ENCODE results near the gene NABP1.
"Not testable (repeated sequence)": the region's sequence is repeated elsewhere in the genome, so short reads cannot be mapped to it uniquely, and the experiment has no call there.

NABP1 gene, protein sequence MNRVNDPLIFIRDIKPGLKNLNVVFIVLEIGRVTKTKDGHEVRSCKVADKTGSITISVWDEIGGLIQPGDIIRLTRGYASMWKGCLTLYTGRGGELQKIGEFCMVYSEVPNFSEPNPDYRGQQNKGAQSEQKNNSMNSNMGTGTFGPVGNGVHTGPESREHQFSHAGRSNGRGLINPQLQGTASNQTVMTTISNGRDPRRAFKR

DNA sequence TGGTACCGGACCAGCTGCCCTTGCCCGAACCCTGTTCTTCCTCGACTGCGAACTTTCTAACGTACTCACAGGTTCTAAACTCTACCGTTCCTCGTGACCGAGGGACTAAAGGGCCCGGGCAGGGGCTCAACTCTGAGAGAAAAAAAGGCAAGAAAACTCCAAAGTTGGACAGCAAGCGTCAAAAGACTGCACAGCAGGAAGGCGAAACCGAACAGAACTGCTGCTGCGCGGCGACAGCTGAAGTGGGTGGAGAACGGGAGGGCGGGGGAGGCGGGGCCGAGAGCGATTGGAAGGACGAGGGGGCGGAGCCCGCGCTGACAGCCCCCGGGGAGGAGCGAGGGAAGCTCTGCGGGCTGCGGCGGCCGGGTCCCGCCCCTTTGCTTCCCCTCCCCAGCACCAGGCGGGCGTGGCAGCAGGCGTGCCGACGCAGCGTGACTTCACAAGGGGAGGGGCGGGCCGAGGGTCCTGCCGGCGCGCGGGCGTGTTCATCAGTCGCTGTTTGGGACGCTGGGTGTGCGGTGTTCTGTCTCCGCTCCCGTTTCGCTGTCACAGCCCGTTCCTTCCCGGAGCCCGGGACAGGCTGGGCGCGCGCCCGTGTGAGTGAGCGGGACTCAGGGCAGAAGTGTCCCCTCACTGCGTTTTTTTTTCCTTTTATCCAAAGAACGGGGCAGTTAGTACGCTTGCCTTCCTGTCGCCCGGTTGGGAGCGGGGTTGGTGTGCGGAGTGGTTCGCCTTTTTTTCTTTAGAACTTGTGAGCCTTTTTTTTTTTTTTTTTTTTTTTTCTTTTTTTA is at the start of gene NABP1:
Gene NABP1 (plus strand): TSS at position 491 of the 791 bp plus-strand sequence. CDS start 479 bp downstream, outside the sequence.
- peak; percentile 76 for DNase-seq (ENCODE audit: low read depth)

DNA sequence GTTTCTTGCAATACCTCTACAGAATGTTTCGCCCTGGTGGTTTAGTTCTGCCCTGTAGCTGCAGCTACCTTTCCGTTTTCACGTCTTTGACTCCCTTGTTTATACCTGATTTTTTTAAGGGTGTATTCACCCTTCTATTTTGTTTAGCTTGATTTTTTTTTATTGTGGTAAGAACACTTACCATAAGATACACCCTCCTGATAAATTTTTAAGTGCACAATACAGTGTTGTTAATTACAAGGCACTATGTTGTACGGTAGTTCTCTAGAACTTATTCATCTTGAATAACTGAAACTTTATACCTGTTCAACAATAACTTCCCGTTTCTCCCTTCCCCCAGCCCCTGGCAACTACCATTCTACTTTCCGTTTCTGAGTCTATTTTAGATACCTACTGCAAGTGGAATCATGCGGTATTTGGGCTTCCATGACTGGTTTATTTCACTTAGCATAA is 48.9 kb upstream of the NABP1 start:
- no peak for DNase-seq (ENCODE audit: low read depth)

DNA sequence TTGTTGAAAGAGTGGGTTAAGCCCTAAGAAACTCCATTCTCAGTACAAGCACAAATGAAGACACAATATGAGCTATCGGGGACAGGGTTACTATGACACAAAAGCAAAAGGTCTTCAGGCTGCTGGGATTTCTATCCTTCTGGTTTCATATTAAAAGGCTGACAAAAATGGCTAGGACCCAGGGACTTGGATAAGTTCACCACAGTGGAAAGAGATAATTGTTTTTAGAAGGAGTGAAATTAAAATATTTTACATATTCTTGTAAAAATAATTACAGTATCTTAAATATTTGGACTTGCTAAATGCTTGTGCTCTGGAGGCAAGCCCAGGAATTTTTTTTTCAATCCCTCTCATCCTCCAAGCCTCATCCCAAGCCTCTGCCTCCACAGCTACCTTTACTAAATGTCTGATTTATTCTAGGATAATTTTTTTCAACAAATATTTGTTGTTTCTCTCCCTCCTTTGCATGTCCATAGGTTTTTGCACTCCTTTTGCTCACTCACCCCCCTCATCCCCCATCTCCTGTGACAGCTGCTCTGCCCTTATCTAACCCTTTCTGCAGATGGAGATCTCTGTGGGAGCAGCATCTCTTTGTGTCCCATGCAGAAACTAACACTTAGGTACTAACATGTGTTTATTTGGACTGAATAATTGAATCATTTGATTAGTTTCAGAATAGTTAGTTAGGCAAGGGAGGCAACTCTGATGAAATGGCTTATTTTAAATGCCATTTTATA is 47.8 kb upstream of the NABP1 start:
- DNase-seq (ENCODE audit: low read depth) = no peak

DNA sequence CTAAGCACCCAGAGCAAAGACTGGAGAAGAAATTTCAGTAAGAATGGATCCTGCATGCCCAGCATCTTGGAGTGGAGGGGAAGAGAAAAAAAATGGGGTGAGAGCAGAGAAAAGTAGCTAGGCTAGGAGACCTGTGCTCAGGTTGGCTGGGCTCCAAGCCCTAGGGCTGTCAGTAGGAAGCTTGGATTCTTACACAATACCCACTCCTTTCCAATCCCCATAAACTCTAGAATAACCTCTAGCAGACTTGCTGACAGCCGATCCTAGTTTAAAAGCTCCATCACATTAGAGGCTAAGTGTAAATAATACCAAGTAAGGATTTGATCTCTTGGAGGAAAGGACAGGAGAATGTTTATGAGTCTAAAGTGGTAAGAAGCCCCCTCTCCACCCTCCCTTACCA is 46.2 kb upstream of the NABP1 start:
- peak; percentile 42 for DNase-seq (ENCODE audit: low read depth)

DNA sequence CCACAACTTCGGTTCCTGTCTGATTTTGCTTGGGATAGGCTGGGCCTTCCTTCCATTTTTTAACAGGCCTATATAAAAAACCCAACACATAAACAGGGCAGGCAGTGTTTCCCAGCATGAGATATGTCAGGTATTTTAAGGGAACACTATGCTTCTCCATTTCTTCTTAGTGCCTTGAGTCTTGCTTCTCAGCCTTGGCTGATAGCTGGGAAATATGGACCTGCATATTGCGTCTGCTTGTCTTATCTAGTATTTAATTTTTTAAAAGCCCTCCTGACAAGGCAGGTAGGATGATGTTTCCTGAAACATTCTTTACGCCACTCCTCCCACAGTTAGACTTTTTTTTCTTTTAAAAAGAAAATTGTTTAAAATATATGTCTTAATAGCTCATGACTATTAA is 45.5 kb upstream of the NABP1 start:
- DNase-seq (ENCODE audit: low read depth) = no peak

DNA sequence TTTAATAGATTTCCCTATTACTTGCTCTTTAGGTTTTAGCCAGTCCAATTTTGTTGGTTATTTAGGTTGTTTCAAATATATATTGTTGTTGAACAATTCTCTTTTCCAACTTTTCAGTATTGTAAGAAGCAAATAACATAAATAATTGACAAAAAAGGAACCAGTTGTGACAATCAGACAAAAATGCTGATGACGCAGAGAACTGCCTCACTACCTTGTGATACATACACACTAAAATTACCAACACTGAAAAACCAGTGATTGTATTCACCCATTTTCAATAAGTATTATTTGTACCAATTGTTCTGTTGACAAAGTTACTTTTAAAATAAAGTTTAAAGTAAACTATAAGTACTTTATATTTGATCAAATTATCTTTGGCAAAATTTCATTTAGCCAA is 43.1 kb upstream of the NABP1 start:
- DNase-seq (ENCODE audit: low read depth) = no peak

DNA sequence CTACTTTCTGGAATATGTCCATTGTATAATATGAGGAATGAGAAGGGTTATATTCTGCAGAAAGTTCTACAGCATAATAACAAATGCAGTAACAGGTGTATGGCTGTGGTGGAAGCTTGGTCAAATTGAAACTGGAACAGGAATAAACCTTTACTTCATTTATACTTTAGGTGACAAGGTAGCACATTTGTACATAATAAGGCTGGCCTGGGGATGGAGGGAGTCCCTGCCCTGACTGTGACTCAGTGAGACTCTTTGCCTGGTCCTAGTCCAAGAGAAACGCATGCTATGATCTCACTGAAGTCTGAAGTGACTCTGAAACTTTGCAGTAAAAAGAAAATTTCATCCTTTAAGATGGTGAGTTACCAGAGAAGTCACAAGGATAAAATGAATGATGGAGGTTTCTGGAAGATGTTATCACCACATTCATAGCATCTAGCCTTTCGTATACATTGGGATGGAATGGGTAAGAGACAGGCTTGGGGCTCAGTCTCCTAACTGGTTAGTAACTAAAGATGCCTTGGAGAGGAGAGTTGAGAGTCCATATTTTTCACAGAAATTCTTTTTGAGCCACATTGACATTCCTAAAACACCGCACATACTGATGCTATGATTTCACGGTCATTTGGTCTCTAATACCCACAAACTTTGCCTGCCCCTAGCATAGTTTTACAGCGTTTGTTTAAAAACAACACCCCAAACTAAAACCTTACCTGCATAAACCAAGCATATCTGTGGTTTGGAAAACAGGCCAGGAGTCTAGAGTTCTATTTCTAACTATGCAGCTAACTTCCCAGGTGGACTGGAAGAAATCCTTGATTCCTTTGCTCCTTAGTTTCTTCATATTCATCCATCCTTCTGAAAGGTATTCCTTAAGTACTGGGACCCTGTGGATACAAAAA is 42.4 kb upstream of the NABP1 start:
- DNase-seq (ENCODE audit: low read depth) = peak; percentile 85

DNA sequence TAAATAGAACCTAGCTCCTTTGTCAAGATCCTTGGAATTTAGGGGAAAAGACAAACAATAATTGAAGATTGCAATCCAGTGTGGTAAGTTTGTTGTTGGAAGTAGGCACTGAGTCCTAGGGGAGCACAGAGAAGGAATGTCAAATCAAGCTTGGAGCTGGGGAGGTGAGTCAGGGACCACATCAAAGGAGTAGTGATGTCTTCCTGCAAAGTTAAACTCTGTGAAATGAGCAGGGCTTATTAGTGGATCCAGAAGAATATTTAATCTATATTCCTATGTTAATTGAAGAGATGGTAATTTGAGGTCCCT is 41.7 kb upstream of the NABP1 start:
- DNase-seq (ENCODE audit: low read depth) = peak; percentile 75

DNA sequence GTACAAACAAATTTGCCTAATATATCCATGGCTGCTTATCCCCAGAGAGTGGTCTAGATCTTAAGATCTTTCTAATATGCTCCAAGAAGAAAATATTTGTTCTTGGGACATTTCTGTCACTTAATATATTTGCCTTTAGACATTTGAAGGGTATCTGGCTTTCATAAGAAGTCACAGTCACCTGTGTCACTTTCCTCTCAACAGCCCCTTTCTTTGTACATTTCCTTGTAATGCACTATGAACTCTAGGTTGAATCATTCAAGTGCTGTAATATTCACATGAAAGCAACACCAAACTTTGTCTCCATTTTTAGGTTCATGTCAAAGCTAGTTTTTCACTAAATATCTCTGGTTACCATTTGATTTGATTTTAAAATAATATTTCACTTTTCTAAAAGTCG is 41.4 kb upstream of the NABP1 start:
- DNase-seq (ENCODE audit: low read depth) = no peak

DNA sequence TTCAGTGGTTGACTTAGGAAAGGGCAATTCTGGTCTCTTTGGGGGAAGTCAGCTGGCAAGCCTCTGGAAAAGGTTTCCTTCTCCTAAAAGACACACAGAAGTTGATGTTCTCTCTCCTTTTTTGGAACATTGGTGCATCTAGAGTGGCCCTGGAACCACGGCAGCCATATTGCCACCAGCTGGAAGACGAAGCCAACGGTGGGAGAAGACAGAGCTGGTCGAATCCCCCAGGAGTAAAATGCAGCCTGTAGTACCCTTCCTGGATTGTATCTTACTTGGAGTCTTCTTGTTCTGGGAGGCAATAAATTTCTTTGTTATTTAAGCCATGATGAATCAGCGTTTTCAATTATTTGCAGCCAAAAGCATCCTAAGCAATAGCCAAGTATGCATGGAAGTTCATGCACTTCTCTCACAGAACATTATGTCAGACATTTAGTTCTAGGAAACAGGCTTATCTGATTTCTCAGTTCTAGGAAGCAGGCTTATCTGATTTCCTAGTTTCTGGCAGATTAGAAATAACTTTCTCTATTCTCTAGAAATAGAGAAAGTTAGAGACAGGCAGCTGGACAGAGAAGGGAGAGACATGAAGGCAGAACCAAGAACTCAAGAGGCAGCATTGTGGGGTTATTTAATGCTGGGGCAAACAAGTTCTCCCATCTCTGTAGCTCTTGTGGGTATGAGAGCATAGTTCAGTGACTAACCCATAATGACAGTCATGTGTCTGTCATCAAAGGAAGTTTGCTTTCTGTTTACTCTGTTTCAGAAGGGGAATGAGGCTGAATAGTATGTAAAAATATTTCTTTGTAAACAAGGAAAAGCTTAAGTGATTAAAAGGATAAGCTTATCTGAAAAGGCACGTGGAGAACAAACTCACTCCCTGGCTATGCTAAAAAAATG is 40.5 kb upstream of the NABP1 start:
- peak; percentile 44 for DNase-seq (ENCODE audit: low read depth)

DNA sequence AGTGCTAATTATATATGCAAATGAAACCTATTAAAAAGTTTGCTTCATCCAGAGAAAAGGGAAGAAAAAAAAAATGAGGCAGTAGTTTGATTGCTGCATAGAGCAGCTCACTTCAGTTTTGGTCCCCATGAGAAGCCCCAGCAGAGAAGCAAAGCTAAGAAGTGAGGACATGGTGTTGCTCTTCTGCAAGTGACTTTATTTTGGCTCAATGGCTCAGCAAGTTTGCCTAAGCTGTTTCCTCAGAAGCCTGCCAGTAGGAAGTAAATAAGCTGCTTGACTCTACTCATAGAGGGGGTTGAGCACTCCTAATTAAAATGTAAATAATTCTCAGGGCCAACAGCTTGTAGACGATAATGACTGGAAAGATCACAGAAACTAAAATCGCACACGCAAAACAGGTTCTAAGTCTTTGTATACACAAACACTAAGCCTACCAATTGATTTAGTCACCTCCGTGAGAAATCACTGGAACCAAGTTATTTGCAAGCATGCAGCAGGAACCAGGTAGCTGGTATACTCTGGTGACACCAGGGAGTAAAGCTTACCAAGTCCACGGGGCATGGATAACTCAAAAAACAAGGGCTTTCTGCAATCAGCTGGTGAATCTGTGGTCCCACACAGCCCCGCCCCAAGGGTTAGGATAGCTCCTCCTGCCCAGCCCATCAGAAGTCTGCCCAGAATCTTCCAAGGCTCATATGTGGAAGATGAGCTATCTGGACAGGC is 39.7 kb upstream of the NABP1 start:
- no peak for DNase-seq (ENCODE audit: low read depth)

DNA sequence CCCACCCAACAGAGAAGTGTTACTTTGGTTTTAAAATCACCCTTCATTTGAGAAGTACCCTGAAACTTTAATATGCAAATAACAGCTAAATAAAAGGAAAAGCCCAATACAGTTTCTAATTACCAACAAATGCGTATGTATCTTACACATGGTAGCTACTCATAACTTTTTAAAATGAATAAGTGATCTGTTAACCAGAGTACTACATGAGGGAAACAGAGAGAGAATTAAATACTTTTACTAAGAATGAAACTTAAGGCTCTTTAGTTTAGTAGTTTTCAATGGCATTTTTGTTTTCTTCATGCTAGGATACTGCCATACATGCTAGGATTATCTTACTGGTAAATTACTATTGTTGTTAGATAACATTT is 39.1 kb upstream of the NABP1 start:
- no peak for DNase-seq (ENCODE audit: low read depth)

DNA sequence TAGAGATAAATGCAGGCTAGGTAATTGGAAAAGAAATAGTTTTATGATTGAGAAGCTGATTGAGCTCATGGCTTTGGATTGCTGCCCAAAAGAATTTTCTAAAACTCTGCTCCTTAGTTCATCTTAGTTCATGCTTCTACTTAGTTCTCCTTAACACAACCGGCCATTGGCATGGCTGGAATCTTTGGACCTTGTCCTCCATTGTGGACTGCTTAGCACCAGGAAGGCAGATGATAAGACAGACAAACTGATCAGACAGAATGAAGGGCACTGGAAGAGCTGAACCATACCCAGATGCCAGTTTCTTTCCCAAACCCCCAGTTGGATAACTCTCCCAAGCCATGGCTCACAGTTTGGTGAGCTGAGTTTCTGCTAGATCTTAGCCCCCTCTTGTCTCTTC is 36.3 kb upstream of the NABP1 start:
- DNase-seq (ENCODE audit: low read depth) = no peak

DNA sequence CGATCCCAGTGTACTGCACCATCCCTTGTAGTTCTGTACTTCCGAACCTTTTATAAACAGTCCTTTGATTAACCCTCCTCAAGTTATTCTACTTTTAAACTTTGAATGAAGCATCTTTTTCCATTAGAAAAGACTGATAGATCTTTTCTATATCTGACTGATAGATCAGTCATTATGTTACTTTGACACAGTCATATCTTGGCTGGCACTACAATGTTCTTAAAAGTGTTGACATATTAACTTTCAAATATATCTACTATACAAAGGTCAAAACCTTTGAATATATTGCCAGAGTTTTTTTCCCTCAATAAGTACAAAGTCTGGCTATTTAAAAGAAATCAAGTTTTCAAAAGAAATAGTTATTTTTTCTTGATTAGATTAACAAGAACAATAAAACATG is 35.4 kb upstream of the NABP1 start:
- DNase-seq (ENCODE audit: low read depth) = no peak

DNA sequence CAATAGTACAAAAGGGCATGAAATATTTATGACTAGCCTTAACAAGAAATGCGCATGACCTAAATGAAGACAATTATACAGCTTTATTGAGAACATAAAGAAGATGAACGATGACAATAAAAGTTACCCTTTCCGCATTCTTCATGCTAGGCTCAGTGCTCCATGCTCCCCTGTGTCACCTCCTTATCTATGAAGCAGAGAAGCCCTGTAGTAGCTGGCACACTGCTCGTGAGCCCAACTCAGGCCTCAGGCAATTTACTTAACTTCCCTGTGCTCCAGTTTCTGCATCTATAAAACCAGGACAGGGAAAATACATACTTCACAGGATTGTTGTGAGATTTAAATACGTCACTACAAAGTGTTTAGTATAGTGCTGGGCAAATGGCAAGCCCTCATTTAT is 34.5 kb upstream of the NABP1 start:
- no peak for DNase-seq (ENCODE audit: low read depth)

DNA sequence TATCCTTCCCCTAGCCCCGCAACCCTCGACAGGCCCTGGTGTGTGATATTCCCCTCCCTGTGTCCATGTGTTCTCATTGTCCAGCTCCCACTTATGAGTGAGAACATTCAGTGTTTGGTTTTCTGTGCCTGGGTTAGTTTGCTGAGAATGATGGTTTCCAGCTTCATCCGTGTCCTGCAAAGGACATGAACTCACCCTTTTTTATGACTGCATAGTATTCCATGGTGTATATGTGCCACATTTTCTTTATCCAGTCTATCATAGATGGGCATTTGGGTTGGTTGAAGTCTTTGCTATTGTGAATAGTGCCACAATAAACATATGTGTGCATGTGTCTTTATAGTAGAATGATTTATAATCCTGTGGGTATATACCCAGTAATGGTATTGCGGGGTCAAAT is 33.3 kb upstream of the NABP1 start:
- not testable (repeated sequence) for DNase-seq (ENCODE audit: low read depth)

DNA sequence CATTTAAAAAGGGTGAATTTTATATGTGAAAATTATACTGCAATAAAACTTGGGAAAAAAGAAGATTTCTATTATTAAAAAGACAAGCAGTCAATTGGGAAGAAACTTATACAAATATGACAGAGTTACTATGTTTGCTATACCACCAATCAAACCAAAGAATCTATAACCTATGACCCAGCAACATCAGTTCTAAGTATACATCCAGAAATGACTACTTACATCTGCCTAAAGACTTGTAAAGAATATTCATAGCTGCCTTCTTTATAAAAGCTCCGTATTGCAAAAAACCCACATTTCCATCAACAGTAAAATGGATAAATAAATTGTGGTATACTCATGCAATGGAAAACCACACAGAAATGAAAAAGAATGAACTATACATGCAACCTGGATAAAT is 32.9 kb upstream of the NABP1 start:
- DNase-seq (ENCODE audit: low read depth) = no peak

DNA sequence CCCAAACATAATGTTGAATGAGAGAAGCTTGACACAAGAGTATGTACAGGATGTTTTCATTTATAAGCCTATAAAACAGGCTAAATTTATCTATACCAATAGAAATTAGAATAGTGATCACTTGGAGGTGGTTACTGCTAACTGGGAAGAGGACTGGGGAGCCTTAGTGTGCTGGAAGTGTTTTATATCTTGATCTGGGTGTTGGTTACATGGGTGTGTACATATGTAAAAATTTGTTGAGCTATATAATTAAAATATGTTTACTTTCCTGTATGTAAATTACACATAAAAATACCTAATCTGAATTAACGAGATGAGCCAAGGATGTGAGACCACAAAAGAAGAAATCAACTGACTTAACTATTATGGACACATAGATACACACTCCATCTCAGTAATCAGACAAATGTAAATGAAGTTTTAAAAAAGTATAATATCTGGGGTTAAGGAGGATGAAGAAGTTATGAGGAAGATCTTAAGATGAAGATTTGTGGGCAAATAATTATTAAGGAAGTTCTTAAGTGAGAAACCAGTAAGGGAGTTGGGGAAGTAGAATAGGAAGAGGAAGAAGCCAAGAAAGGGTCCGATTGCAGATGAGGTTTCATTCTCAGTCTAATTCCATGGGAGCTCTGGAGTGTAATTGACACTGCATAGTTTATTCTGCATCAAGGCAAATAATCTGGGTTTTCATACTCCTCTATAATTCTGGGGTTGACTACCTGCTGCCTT is 32.3 kb upstream of the NABP1 start:
- no peak for DNase-seq (ENCODE audit: low read depth)

DNA sequence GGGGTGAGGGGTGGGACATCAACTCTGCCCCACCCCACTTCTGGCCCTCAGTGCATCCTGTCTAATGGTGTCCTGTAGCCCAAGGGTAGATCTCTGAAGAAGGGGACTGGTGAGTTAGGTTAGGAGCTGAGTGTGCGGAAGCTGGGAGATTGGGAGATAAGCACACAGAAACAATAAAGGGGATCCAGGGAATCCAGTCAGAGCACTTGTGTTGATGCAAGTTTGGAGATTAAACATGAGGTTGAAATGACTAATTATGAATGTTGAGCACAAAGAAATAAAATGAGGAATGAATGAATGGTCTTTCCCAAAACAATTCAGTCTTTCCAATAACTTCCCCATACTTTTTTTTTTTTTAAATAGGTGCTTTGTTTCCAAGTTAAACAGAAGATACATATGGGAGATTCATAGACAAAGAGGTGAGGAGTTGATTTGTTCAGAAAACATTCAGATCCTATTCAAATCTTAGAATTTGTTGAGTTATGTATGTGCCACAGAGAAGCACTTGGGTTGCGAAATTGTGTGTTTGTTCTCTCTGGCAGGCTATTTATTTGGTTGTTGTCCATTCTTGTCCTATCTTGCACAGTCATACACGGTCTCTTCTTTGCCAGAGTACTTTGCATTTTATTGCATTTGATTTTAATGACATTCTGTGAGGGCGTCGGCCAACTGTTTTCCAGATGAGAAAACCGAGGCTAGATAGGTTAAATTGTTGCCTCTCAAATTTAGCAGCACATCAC is 31.6 kb upstream of the NABP1 start:
- DNase-seq (ENCODE audit: low read depth) = peak; percentile 54
